Panc1 (cell line): ENCODE measurements around the gene PTGFR. TPM values are rescaled to one million over a fixed set of nuclear protein-coding genes. Genes with fewer than 3 reads are reported as not detected.

Source experiments
- ATAC-seq: fragments of 200-7000 bp; cut with Tn5 transposase; 2 replicates; pipeline ENCODE4 v1.9.1; 2020; ENCODE audit warnings: mild to moderate bottlenecking, moderate library complexity
- BruUV-seq: library from RNA; stranded (reverse); fragments of 400-500 nt; replicated peaks from 2 replicates; lab custom pipeline; 2021; lab: Mats Ljungman, UMichigan
- CTCF ChIA-PET: fragments of 300-600 bp; sonication (Branson Sonifier 250); formaldehyde crosslinking; loops from one replicate; lab custom pipeline; 2022; ENCODE audit warnings: antibody characterized with exemption; lab: Charles Lee
- POLR2A ChIA-PET: fragments of 300-600 bp; sonication (Branson Sonifier 250); formaldehyde crosslinking; loops from one replicate; lab custom pipeline; 2022; ENCODE audit warnings: antibody characterized with exemption; lab: Charles Lee
- DNase-seq: peaks from one replicate; pipeline ENCODE4 v3.0.0-alpha.2; 2010; ENCODE audit warnings: low read depth, low spot score
- H3K27ac ChIP-seq: 2 replicates; pipeline ENCODE4 v1.5.1; 2011; ENCODE audit warnings: mild to moderate bottlenecking, low read length, inconsistent platforms
- H3K27me3 ChIP-seq: fragments of 200-500 bp; sonication (Bioruptor generic); 2 replicates; pipeline ENCODE4 v1.6.0; 2014; ENCODE audit warnings: low read length, inconsistent platforms; ENCODE audit not compliant: control insufficient read depth, insufficient read depth
- H3K36me3 ChIP-seq: fragments of 200-500 bp; sonication (Bioruptor generic); 2 replicates; pipeline ENCODE4 v1.5.1; 2014; ENCODE audit warnings: inconsistent platforms, mild to moderate bottlenecking, low read length, moderate library complexity; ENCODE audit not compliant: control insufficient read depth, insufficient read depth
- H3K4me1 ChIP-seq: 2 replicates; pipeline ENCODE4 v1.5.1; 2011; ENCODE audit warnings: inconsistent platforms, mild to moderate bottlenecking, low read length, moderate library complexity; ENCODE audit not compliant: control insufficient read depth, insufficient read depth
- H3K4me3 ChIP-seq, 2 experiments: 2 replicates each; pipeline ENCODE4 v1.5.1; 2011 to 2012; ENCODE audit warnings: low read depth in 2 of 2, low read length in 2 of 2, mild to moderate bottlenecking in 2 of 2, inconsistent platforms in 1 of 2, moderate library complexity in 1 of 2
- H3K9me3 ChIP-seq: fragments of 200-500 bp; sonication (Bioruptor generic); 2 replicates; pipeline ENCODE4 v1.5.1; 2014; ENCODE audit warnings: low read depth, mild to moderate bottlenecking, inconsistent platforms, low read length, moderate library complexity; ENCODE audit not compliant: control insufficient read depth, insufficient read depth
- CTCF ChIP-seq: fragments of 450-650 bp; IDR thresholded peaks from 2 replicates; pipeline ENCODE4 v1.5.1; 2017; ENCODE audit warnings: mild to moderate bottlenecking
- POLR2AphosphoS5 ChIP-seq: IDR thresholded peaks from 2 replicates; pipeline ENCODE4 v1.6.1; 2012; ENCODE audit warnings: mild to moderate bottlenecking, low read depth, low read length, moderate library complexity
- SIN3A ChIP-seq: IDR thresholded peaks from 2 replicates; pipeline ENCODE4 v1.6.1; 2012; ENCODE audit warnings: low read depth, mild to moderate bottlenecking, low read length, moderate library complexity, borderline replicate concordance; ENCODE audit not compliant: insufficient read depth
- TCF7L2 ChIP-seq: IDR thresholded peaks from 2 replicates; pipeline ENCODE4 v1.6.1; 2011; ENCODE audit warnings: mild to moderate bottlenecking, low read depth, low read length, inconsistent platforms
- in situ Hi-C: cut with HindIII; loops from 2 replicates; pipeline ENCODE4 v1.10.0; 2016; ENCODE audit warnings: low sequenced_read_pairs, low pct_unique_long_range_greater_than_20kb
- intact Hi-C: fragments of 100-400 bp; cut with micrococcal nuclease; formaldehyde crosslinking; loops from one replicate; pipeline ENCODE4 v1.10.0; 2022; ENCODE audit not compliant: unreplicated experiment
- total RNA-seq: library from RNA; stranded (reverse); gene quantifications from one replicate; pipeline ENCODE4 v1.2.1, GENCODE V29; 2021; ENCODE audit not compliant: unreplicated experiment
- TF ChIP-seq, protein P1 (sequence below), 2 experiments: IDR thresholded peaks; 2 replicates each; pipeline ENCODE4 v1.6.1; 2011 to 2012; ENCODE audit warnings: low read depth in 2 of 2, control low read depth in 1 of 2, low read length in 1 of 2, mild to moderate bottlenecking in 1 of 2, moderate library complexity in 1 of 2; ENCODE audit not compliant: insufficient read depth in 1 of 2

Gene PTGFR
- total RNA-seq, 1 experiment from 2014 or later = not detected

GRCh38 chr1:78520843-78521242 is 30.1 kb downstream of the PTGFR start:
- no peak for TF ChIP-seq SIN3A
- no peak for TF ChIP-seq CTCF
- TF ChIP-seq TCF7L2 = no peak
- TF ChIP-seq POLR2AphosphoS5 = no peak
- TF ChIP-seq, protein P1, sequence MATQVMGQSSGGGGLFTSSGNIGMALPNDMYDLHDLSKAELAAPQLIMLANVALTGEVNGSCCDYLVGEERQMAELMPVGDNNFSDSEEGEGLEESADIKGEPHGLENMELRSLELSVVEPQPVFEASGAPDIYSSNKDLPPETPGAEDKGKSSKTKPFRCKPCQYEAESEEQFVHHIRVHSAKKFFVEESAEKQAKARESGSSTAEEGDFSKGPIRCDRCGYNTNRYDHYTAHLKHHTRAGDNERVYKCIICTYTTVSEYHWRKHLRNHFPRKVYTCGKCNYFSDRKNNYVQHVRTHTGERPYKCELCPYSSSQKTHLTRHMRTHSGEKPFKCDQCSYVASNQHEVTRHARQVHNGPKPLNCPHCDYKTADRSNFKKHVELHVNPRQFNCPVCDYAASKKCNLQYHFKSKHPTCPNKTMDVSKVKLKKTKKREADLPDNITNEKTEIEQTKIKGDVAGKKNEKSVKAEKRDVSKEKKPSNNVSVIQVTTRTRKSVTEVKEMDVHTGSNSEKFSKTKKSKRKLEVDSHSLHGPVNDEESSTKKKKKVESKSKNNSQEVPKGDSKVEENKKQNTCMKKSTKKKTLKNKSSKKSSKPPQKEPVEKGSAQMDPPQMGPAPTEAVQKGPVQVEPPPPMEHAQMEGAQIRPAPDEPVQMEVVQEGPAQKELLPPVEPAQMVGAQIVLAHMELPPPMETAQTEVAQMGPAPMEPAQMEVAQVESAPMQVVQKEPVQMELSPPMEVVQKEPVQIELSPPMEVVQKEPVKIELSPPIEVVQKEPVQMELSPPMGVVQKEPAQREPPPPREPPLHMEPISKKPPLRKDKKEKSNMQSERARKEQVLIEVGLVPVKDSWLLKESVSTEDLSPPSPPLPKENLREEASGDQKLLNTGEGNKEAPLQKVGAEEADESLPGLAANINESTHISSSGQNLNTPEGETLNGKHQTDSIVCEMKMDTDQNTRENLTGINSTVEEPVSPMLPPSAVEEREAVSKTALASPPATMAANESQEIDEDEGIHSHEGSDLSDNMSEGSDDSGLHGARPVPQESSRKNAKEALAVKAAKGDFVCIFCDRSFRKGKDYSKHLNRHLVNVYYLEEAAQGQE (IDR thresholded peaks at IDR 0.05; ENCODE audit: insufficient read depth in 1 of 2, low read depth in 2 of 2, low read length in 1 of 2) = no peak
- no peak for ATAC-seq
- H3K4me1 ChIP-seq = no peaks in the 10 kb centered on the region
- H3K27ac ChIP-seq = no peak overlapping the region
- in situ Hi-C loops = no loop called here
- no peaks in the 10 kb centered on the region for H3K9me3 ChIP-seq
- H3K36me3 ChIP-seq = no peaks in the 10 kb centered on the region
- DNase-seq = no peak
- intact Hi-C loops = no loop called here
- no TSS peak for BruUV-seq
- POLR2A ChIA-PET = no interaction called here
- no peaks in the 10 kb centered on the region for H3K27me3 ChIP-seq
- CTCF ChIA-PET = interaction anchor here (0.7 kb wide), 1 partner anchor 27 kb away, joined by 3 read pairs; no protein-coding TSS in a partner anchor
- no peak overlapping the region for H3K4me3 ChIP-seq

DNA sequence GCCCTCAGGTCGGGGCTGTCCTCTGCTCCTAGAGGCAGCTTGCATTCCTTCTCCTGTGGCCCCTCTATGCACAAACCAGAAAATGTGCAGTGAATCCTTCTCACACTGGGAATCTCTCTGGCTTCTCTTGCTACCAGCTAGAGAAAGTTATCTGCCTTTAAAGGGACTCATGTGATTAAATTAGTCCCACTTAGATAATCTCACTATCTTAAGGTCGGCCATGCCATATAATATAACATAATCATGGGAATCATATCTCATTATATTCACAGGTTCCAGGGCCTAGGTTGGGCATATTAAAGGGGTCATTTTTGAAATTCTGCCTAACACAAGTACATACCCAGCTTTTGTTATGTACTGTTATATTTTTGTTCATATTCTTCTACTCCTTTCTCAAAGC is 31.4 kb downstream of the PTGFR start:
- no TSS peak for BruUV-seq
- intact Hi-C loops = no loop called here
- no peak overlapping the region for H3K4me3 ChIP-seq
- CTCF ChIA-PET = no interaction called here
- in situ Hi-C loops = no loop called here
- H3K27me3 ChIP-seq = no peaks in the 10 kb centered on the region
- TF ChIP-seq CTCF = no peak
- TF ChIP-seq, protein P1 (IDR thresholded peaks at IDR 0.05; ENCODE audit: insufficient read depth in 1 of 2, low read depth in 2 of 2, low read length in 1 of 2) = no peak
- ATAC-seq (no peak), DNase-seq (no peak)
- no peaks in the 10 kb centered on the region for H3K9me3 ChIP-seq
- no peaks in the 10 kb centered on the region for H3K36me3 ChIP-seq
- H3K27ac ChIP-seq = no peak overlapping the region
- no peaks in the 10 kb centered on the region for H3K4me1 ChIP-seq
- POLR2A ChIA-PET = no interaction called here
